ENCODE results near the gene RNF223. TPM values are rescaled to one million over a fixed set of nuclear protein-coding genes. Genes with fewer than 3 reads are reported as not detected.

RNF223 gene
- polyA plus RNA-seq, 3 donors, result 0.30 to 0.82 (median 0.39) TPM

GRCh38 chr1:1024771-1025699 is 49.1 kb downstream of the RNF223 start:
- DNase-seq (ENCODE audit: extremely low read depth in 1 of 11, low read depth in 9 of 11, low spot score in 4 of 11), result peak in 4 of 11 donors; percentile 76 to 84 (median 80)

GRCh38 chr1:1024149-1024770 is 49.8 kb downstream of the RNF223 start:
- no peak for DNase-seq (ENCODE audit: extremely low read depth in 1 of 11, low read depth in 9 of 11, low spot score in 4 of 11)

GRCh38 chr1:1023700-1024099 is 50.4 kb downstream of the RNF223 start:
- no peak for DNase-seq (ENCODE audit: extremely low read depth in 1 of 11, low read depth in 9 of 11, low spot score in 4 of 11)

GRCh38 chr1:1022302-1023009 is 51.6 kb downstream of the RNF223 start:
- no peak for DNase-seq (ENCODE audit: extremely low read depth in 1 of 11, low read depth in 9 of 11, low spot score in 4 of 11)

GRCh38 chr1:1021920-1022259 is 52.2 kb downstream of the RNF223 start:
- DNase-seq (ENCODE audit: extremely low read depth in 1 of 11, low read depth in 9 of 11, low spot score in 4 of 11), result no peak

GRCh38 chr1:1021010-1021919 is 52.8 kb downstream of the RNF223 start:
- DNase-seq (ENCODE audit: extremely low read depth in 1 of 11, low read depth in 9 of 11, low spot score in 4 of 11), result peak in 1 of 11 donors; percentile 66

Other genes with a start within 250 kb of the RNF223 start
- 10 to 100 TPM; 38.2 to 87.0 (median 80.7) TPM for gene SAMD11, start 150.4 kb downstream of the RNF223 start, polyA plus RNA-seq (ENCODE audit: insufficient read length in 3 of 3)
- gene NOC2L, start 115.0 kb downstream of the RNF223 start, polyA plus RNA-seq (ENCODE audit: insufficient read length in 3 of 3), result 10 to 100 TPM; 52.0 to 64.3 (median 64.2) TPM
- gene KLHL17, start 113.7 kb downstream of the RNF223 start, polyA plus RNA-seq (ENCODE audit: insufficient read length in 3 of 3), result 10 to 100 TPM in 2 of 3 donors, 1 to 10 TPM in 1; 7.7 to 14.0 (median 13.6) TPM
- gene PLEKHN1, start 107.8 kb downstream of the RNF223 start, polyA plus RNA-seq (ENCODE audit: insufficient read length in 3 of 3), result under 1 TPM; 0.20 to 0.47 (median 0.40) TPM
- under 1 TPM in 2 of 3 donors, not detected in 1; 0.13 to 0.14 TPM for gene PERM1, start 92.2 kb downstream of the RNF223 start, polyA plus RNA-seq (ENCODE audit: insufficient read length in 3 of 3)
- gene HES4, start 74.2 kb downstream of the RNF223 start, polyA plus RNA-seq (ENCODE audit: insufficient read length in 3 of 3), result 10 to 100 TPM; 17.3 to 50.1 (median 39.7) TPM
- 10 to 100 TPM in 2 of 3 donors, 1 to 10 TPM in 1; 9.0 to 21.7 (median 15.5) TPM for gene ISG15, start 60.8 kb downstream of the RNF223 start, polyA plus RNA-seq (ENCODE audit: insufficient read length in 3 of 3)
- 100 to 1,000 TPM; 188 to 295 (median 282) TPM for gene AGRN, start 54.2 kb downstream of the RNF223 start, polyA plus RNA-seq (ENCODE audit: insufficient read length in 3 of 3)
- 10 to 100 TPM in 2 of 3 donors, 1 to 10 TPM in 1; 6.4 to 20.1 (median 14.1) TPM for gene C1orf159, start 41.8 kb upstream of the RNF223 start, polyA plus RNA-seq (ENCODE audit: insufficient read length in 3 of 3)
- gene TTLL10, start 99.6 kb upstream of the RNF223 start, polyA plus RNA-seq (ENCODE audit: insufficient read length in 3 of 3), result under 1 TPM; 0.30 to 0.88 (median 0.50) TPM
- under 1 TPM; 0.20 to 0.80 (median 0.43) TPM for gene TNFRSF18, start 132.3 kb upstream of the RNF223 start, polyA plus RNA-seq (ENCODE audit: insufficient read length in 3 of 3)
- 1 to 10 TPM; 1.1 to 3.0 (median 2.4) TPM for gene TNFRSF4, start 139.8 kb upstream of the RNF223 start, polyA plus RNA-seq (ENCODE audit: insufficient read length in 3 of 3)
- 100 to 1,000 TPM; 106 to 141 (median 132) TPM for gene SDF4, start 157.7 kb upstream of the RNF223 start, polyA plus RNA-seq (ENCODE audit: insufficient read length in 3 of 3)
- 10 to 100 TPM; 20.9 to 22.5 (median 21.3) TPM for gene B3GALT6, start 157.9 kb upstream of the RNF223 start, polyA plus RNA-seq (ENCODE audit: insufficient read length in 3 of 3)
- 10 to 100 TPM in 2 of 3 donors, 1 to 10 TPM in 1; 7.5 to 17.4 (median 12.2) TPM for gene C1QTNF12, start 172.4 kb upstream of the RNF223 start, polyA plus RNA-seq (ENCODE audit: insufficient read length in 3 of 3)
- gene UBE2J2, start 199.5 kb upstream of the RNF223 start, polyA plus RNA-seq (ENCODE audit: insufficient read length in 3 of 3), result 10 to 100 TPM; 44.5 to 58.5 (median 53.4) TPM
- gene SCNN1D, start 206.1 kb upstream of the RNF223 start, polyA plus RNA-seq (ENCODE audit: insufficient read length in 3 of 3), result 10 to 100 TPM in 1 of 3 donors, 1 to 10 TPM in 2; 3.9 to 10.5 (median 5.8) TPM
- gene ACAP3, start 233.6 kb upstream of the RNF223 start, polyA plus RNA-seq (ENCODE audit: insufficient read length in 3 of 3), result 10 to 100 TPM; 22.4 to 39.1 (median 38.3) TPM
- 10 to 100 TPM in 2 of 3 donors, 1 to 10 TPM in 1; 4.5 to 10.4 (median 10.0) TPM for gene PUSL1, start 234.3 kb upstream of the RNF223 start, polyA plus RNA-seq (ENCODE audit: insufficient read length in 3 of 3)

Data from renal cortex interstitium (tissue), 11 donors.